Ascending aorta (tissue), 2 donors: ENCODE measurements around the gene PDGFD. TPM values are rescaled to one million over a fixed set of nuclear protein-coding genes. Genes with fewer than 3 reads are reported as not detected.
"Not testable (repeated sequence)": the region's sequence is repeated elsewhere in the genome, so short reads cannot be mapped to it uniquely, and the experiment has no call there.

Experiments used
- DNase-seq, 2 donors: peaks; one replicate each; pipeline ENCODE4 v3.0.0-alpha.2; 2019; ENCODE audit warnings: low spot score in 2 of 2
- H3K27ac ChIP-seq, 2 donors: fragments of 200-600 bp; sonication (generic); one replicate each; pipeline ENCODE4 v1.5.1; 2016 to 2017; ENCODE audit warnings: mild to moderate bottlenecking in 1 of 2
- H3K27me3 ChIP-seq: fragments of 200-600 bp; sonication (generic); one replicate; pipeline ENCODE4 v1.5.1; 2017
- H3K36me3 ChIP-seq, 2 donors: fragments of 200-600 bp; sonication (generic); one replicate each; pipeline ENCODE4 v1.5.1; 2016
- H3K4me1 ChIP-seq, 2 donors: fragments of 200-600 bp; sonication (generic); one replicate each; pipeline ENCODE4 v1.5.1; 2016 to 2017; ENCODE audit warnings: mild to moderate bottlenecking in 1 of 2
- H3K4me3 ChIP-seq, 2 donors: fragments of 200-600 bp; sonication (generic); one replicate each; pipeline ENCODE4 v1.5.1; 2016 to 2017; ENCODE audit warnings: mild to moderate bottlenecking in 1 of 2
- H3K9me3 ChIP-seq, 2 donors: fragments of 200-600 bp; sonication (generic); one replicate each; pipeline ENCODE4 v1.5.1; 2016
- intact Hi-C: fragments of 100-400 bp; cut with DNase I; formaldehyde crosslinking; loops from one replicate; pipeline ENCODE4 v1.15.1; 2023
- total RNA-seq: library from RNA; depleted of rRNA; stranded (reverse); fragments of >200 nt; gene quantifications from one replicate; pipeline ENCODE4 v1.1.0, GENCODE V29; 2016
- TF ChIP-seq, protein P1 (sequence below), 3 experiments: fragments of 200-600 bp in 2 of 3; fragments of 450-650 bp in 1 of 3; sonication (generic) in 2 of 3; IDR thresholded peaks; one replicate each; pipeline ENCODE4 v1.5.1; 2016 to 2019; ENCODE audit warnings: antibody characterized with exemption in 3 of 3, mild to moderate bottlenecking in 1 of 3, moderate library complexity in 1 of 3

PDGFD gene
- total RNA-seq, 1 donor from 2014 or later, result 50.6 TPM

DNA sequence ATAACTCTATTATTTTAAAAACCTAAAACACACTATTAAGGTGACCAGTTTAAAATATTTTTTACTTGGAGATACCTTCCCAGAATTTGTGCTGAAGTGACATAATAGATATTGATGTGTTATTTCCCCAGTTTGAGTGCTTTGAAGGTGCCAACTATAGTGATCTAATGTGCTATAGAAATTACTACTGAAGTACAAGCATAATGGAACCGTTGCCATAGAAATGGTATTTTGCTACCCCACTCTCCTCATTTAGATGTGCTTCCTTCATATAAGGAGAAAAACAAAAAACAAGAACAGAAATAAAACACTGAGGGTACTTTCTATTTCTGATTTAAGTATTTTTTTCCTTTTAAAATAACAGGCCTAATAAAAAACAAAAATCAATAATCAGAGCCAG lies 108.4 kb downstream of the PDGFD start:
- H3K9me3 ChIP-seq, result no peaks in the 10 kb centered on the region
- intact Hi-C loops, result no loop called here

DNA sequence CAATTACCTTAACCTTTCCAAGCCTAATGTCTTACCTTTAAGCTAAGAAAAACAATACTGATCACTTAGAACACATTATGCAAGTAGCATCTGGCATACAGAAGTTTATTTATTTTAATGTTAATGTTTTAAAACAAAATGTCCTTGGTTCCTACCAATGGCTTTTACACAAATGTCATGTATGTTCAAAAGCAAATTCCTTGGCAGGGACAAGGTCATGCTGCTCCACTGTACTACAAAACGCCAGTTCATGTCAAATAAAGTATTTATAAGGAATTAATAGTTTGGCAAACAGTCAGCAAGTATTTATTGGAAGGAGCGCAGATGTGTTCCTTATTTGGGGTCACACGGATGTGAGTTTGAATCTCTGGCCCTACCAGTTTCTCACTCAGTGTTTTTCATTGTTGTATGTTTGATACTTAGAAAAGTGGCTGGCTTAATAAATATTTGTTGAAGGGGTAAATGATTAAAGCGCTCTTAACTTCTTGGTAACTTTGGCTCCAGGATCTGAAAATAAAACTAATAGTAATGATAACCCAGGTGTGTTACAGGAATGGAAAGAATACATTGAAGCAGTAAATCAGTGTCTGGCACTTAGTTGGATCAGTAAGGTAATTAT lies 108.9 kb downstream of the PDGFD start:
- intact Hi-C loops, result no loop called here
- no peak for DNase-seq
- H3K27me3 ChIP-seq, result no peaks in the 10 kb centered on the region
- no peaks in the 10 kb centered on the region for H3K36me3 ChIP-seq
- H3K4me1 ChIP-seq, result no peaks in the 10 kb centered on the region
- no peak overlapping the region for H3K4me3 ChIP-seq
- no peaks in the 10 kb centered on the region for H3K9me3 ChIP-seq
- TF ChIP-seq, protein P1, sequence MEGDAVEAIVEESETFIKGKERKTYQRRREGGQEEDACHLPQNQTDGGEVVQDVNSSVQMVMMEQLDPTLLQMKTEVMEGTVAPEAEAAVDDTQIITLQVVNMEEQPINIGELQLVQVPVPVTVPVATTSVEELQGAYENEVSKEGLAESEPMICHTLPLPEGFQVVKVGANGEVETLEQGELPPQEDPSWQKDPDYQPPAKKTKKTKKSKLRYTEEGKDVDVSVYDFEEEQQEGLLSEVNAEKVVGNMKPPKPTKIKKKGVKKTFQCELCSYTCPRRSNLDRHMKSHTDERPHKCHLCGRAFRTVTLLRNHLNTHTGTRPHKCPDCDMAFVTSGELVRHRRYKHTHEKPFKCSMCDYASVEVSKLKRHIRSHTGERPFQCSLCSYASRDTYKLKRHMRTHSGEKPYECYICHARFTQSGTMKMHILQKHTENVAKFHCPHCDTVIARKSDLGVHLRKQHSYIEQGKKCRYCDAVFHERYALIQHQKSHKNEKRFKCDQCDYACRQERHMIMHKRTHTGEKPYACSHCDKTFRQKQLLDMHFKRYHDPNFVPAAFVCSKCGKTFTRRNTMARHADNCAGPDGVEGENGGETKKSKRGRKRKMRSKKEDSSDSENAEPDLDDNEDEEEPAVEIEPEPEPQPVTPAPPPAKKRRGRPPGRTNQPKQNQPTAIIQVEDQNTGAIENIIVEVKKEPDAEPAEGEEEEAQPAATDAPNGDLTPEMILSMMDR (IDR thresholded peaks at IDR 0.05), result no peak
- H3K27ac ChIP-seq, result no peak overlapping the region

More for the DNA sequence above, 108.4 kb downstream of the PDGFD start:
- Histone ChIP-seq H3K4me1 (no peaks in the 10 kb centered on the region), H3K36me3 (no peaks in the 10 kb centered on the region), H3K27me3 (no peaks in the 10 kb centered on the region), H3K27ac (no peak overlapping the region), H3K4me3 (no peak overlapping the region)
- TF ChIP-seq, protein P1 (IDR thresholded peaks at IDR 0.05), result no peak
- DNase-seq, result no peak

GRCh38 chr11:104053743-104054478 lies 110.0 kb downstream of the PDGFD start:
- TF ChIP-seq, protein P1 (IDR thresholded peaks at IDR 0.05), result no peak
- H3K4me3 ChIP-seq, result no peak overlapping the region
- no peaks in the 10 kb centered on the region for H3K9me3 ChIP-seq
- H3K36me3 ChIP-seq, result no peaks in the 10 kb centered on the region
- no peaks in the 10 kb centered on the region for H3K27me3 ChIP-seq
- no peaks in the 10 kb centered on the region for H3K4me1 ChIP-seq
- intact Hi-C loops, result no loop called here
- no peak overlapping the region for H3K27ac ChIP-seq
- DNase-seq, result no peak

DNA sequence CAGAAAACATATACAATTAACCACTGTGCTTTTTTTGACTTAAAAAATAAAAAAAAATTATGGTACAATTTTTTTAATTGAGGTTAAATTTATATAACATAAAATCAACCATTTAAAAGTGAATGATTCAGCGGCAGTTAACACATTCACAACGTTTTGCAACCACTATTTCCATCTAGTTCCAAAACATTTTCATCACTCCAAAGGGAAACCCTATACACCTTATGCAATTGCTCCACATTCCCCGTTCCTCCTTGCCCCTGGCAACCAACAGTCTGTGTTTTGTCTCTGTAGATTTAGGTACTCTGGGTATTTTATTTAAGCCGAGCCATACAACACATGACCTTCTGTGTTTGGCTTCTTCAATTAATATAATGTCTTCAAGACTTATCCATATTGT lies 112.2 kb downstream of the PDGFD start:
- Histone ChIP-seq H3K27ac (no peak overlapping the region), H3K4me3 (no peak overlapping the region), H3K9me3 (no peaks in the 10 kb centered on the region), H3K36me3 (no peaks in the 10 kb centered on the region), H3K4me1 (no peaks in the 10 kb centered on the region), H3K27me3 (no peaks in the 10 kb centered on the region)
- TF ChIP-seq, protein P1 (IDR thresholded peaks at IDR 0.05), result no peak
- intact Hi-C loops, result no loop called here
- no peak for DNase-seq

DNA sequence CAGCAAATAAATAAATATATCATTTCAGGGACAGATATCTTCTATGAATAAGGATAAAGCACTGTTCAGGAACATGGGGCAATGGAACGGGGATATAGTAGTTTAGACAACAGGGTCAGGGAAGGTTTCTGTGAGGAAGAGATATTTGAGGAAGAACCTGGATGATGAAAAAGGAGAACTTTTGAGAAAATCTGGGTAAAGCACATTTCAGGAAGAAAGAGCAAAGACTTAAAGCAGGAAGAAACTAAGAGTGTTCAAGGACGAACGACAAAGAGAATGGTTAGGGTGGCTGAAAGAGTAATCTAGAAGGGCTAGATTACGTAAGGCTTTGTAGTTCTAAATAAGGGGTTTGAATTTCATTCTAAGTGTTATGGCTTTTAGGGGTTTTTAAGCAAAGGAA lies 114.8 kb downstream of the PDGFD start:
- TF ChIP-seq, protein P1 (IDR thresholded peaks at IDR 0.05), result no peak
- Histone ChIP-seq H3K27me3 (no peaks in the 10 kb centered on the region), H3K9me3 (no peaks in the 10 kb centered on the region), H3K36me3 (no peaks in the 10 kb centered on the region), H3K4me1 (no peaks in the 10 kb centered on the region), H3K27ac (no peak overlapping the region), H3K4me3 (no peak overlapping the region)
- no peak for DNase-seq
- intact Hi-C loops, result no loop called here

DNA sequence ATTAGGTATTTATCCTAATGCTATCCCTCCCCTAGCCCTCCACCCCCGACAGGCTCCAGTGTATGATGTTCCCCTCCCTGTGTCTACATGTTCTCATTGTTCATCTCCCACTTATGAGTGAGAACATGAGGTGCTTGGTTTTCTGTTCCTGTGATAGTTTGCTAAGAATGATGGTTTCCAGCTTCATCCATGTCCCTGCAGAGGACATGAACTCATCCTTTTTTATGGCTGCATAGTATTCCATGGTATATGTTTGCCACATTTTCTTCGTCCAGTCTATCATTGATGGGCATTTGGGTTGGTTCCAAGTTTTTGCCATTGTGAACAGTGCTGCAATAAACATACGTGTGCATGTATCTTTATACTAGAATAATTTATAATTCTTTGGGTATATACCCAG lies 117.1 kb downstream of the PDGFD start:
- H3K9me3 ChIP-seq, H3K27me3 ChIP-seq, H3K36me3 ChIP-seq, H3K27ac ChIP-seq, H3K4me1 ChIP-seq, H3K4me3 ChIP-seq, DNase-seq, intact Hi-C loops: not testable (repeated sequence)
